HG03439 (cell line): Measurements from ENCODE around the gene CEP68.
"Not testable (repeated sequence)": the region's sequence is repeated elsewhere in the genome, so short reads cannot be mapped to it uniquely, and the experiment has no call there.

Experiments used
- ATAC-seq: cut with Tn5 transposase; IDR thresholded peaks from one replicate; pipeline ENCODE4 v1.9.1; 2021; ENCODE audit warnings: mild to moderate bottlenecking, moderate library complexity; ENCODE audit not compliant: unreplicated experiment

The CEP68 gene

GRCh38 chr2:65079017-65079416 lies 22.8 kb downstream of the CEP68 start:
- no peak for ATAC-seq

- ATAC-seq: no peak
Observed at GRCh38 chr2:65081232-65081685, 25.0 kb downstream of the CEP68 start.

- ATAC-seq: no peak
Observed at GRCh38 chr2:65085148-65085547, 28.9 kb downstream of the CEP68 start.

GRCh38 chr2:65092791-65093190 lies 36.6 kb downstream of the CEP68 start:
- ATAC-seq: no peak

GRCh38 chr2:65093211-65093610 lies 37.0 kb downstream of the CEP68 start:
- no peak for ATAC-seq

GRCh38 chr2:65096948-65097347 lies 40.7 kb downstream of the CEP68 start:
- no peak for ATAC-seq

- ATAC-seq: no peak
Observed at GRCh38 chr2:65097844-65098243, 41.6 kb downstream of the CEP68 start.

- no peak for ATAC-seq
Observed at GRCh38 chr2:65098741-65099140, 42.5 kb downstream of the CEP68 start.

- ATAC-seq: no peak
Observed at GRCh38 chr2:65101071-65101470, 44.9 kb downstream of the CEP68 start.

GRCh38 chr2:65103013-65103715 lies 46.9 kb downstream of the CEP68 start:
- no peak for ATAC-seq

- ATAC-seq: no peak
Observed at GRCh38 chr2:65107530-65107929, 51.3 kb downstream of the CEP68 start.

GRCh38 chr2:65108780-65109179 lies 52.6 kb downstream of the CEP68 start:
- no peak for ATAC-seq

- ATAC-seq: no peak
Observed at GRCh38 chr2:65112633-65113032, 56.4 kb downstream of the CEP68 start.

- ATAC-seq: no peak
Observed at GRCh38 chr2:65113229-65113628, 57.0 kb downstream of the CEP68 start.

GRCh38 chr2:65113816-65114215 lies 57.6 kb downstream of the CEP68 start:
- ATAC-seq: no peak

- no peak for ATAC-seq
Observed at GRCh38 chr2:65114921-65115320, 58.7 kb downstream of the CEP68 start.

GRCh38 chr2:65116645-65117044 lies 60.4 kb downstream of the CEP68 start:
- ATAC-seq: no peak

- ATAC-seq: no peak
Observed at GRCh38 chr2:65120990-65121693, 64.9 kb downstream of the CEP68 start.

GRCh38 chr2:65122313-65122712 lies 66.1 kb downstream of the CEP68 start:
- no peak for ATAC-seq

GRCh38 chr2:65125457-65125856 lies 69.2 kb downstream of the CEP68 start:
- not testable (repeated sequence) for ATAC-seq

- no peak for ATAC-seq
Observed at GRCh38 chr2:65128297-65129190, 72.3 kb downstream of the CEP68 start.
